Nephron progenitor cell (in vitro differentiated cells): ENCODE results near the gene KANK3.
A peak's percentile ranks its signal among the peaks of the same experiment; 100 is the strongest.

Experiments
- DNase-seq: peaks from one replicate; pipeline ENCODE4 v3.0.0; 2021
- H3K27ac Mint-ChIP-seq: 2 replicates; pipeline ENCODE4 v1.8.0; 2021; ENCODE audit warnings: mild to moderate bottlenecking, moderate library complexity, mixed read lengths
- H3K27me3 Mint-ChIP-seq: 2 replicates; pipeline ENCODE4 v1.8.0; 2021; ENCODE audit warnings: mild to moderate bottlenecking, low read depth, mixed read lengths; ENCODE audit not compliant: poor library complexity
- H3K36me3 Mint-ChIP-seq: 2 replicates; pipeline ENCODE4 v1.8.0; 2021; ENCODE audit warnings: low read depth, mixed read lengths
- H3K4me1 Mint-ChIP-seq: 2 replicates; pipeline ENCODE4 v1.8.0; 2021; ENCODE audit warnings: mixed read lengths
- H3K4me3 Mint-ChIP-seq: 2 replicates; pipeline ENCODE4 v1.8.0; 2021; ENCODE audit warnings: mild to moderate bottlenecking, moderate library complexity, mixed read lengths
- H3K9me3 Mint-ChIP-seq: 2 replicates; pipeline ENCODE4 v1.8.0; 2021; ENCODE audit warnings: mild to moderate bottlenecking, moderate library complexity, mixed read lengths
- TF ChIP-seq, protein P1 (sequence below): fragments of 200-600 bp; sonication (generic); IDR thresholded peaks from 2 replicates; pipeline ENCODE4 v1.5.0; 2021; ENCODE audit warnings: antibody characterized with exemption

Gene KANK3

GRCh38 chr19:8336660-8337059 is 6.4 kb downstream of the KANK3 start:
- H3K27me3 Mint-ChIP-seq: peaks cover 75% of the 10 kb centered on the region
- H3K4me1 Mint-ChIP-seq: peaks cover 34% of the 10 kb centered on the region
- no peaks in the 10 kb centered on the region for H3K36me3 Mint-ChIP-seq
- TF ChIP-seq, protein P1, sequence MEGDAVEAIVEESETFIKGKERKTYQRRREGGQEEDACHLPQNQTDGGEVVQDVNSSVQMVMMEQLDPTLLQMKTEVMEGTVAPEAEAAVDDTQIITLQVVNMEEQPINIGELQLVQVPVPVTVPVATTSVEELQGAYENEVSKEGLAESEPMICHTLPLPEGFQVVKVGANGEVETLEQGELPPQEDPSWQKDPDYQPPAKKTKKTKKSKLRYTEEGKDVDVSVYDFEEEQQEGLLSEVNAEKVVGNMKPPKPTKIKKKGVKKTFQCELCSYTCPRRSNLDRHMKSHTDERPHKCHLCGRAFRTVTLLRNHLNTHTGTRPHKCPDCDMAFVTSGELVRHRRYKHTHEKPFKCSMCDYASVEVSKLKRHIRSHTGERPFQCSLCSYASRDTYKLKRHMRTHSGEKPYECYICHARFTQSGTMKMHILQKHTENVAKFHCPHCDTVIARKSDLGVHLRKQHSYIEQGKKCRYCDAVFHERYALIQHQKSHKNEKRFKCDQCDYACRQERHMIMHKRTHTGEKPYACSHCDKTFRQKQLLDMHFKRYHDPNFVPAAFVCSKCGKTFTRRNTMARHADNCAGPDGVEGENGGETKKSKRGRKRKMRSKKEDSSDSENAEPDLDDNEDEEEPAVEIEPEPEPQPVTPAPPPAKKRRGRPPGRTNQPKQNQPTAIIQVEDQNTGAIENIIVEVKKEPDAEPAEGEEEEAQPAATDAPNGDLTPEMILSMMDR: no peak
- no peak for DNase-seq
- H3K27ac Mint-ChIP-seq: no peak overlapping the region
- H3K9me3 Mint-ChIP-seq: no peaks in the 10 kb centered on the region
- no peak overlapping the region for H3K4me3 Mint-ChIP-seq

GRCh38 chr19:8336072-8336569 is 6.9 kb downstream of the KANK3 start:
- DNase-seq: no peak
- H3K9me3 Mint-ChIP-seq: no peaks in the 10 kb centered on the region
- H3K27ac Mint-ChIP-seq: no peak overlapping the region
- H3K36me3 Mint-ChIP-seq: no peaks in the 10 kb centered on the region
- H3K4me3 Mint-ChIP-seq: no peak overlapping the region
- peaks cover 79% of the 10 kb centered on the region for H3K27me3 Mint-ChIP-seq
- TF ChIP-seq, protein P1: no peak
- peaks cover 32% of the 10 kb centered on the region for H3K4me1 Mint-ChIP-seq

DNA sequence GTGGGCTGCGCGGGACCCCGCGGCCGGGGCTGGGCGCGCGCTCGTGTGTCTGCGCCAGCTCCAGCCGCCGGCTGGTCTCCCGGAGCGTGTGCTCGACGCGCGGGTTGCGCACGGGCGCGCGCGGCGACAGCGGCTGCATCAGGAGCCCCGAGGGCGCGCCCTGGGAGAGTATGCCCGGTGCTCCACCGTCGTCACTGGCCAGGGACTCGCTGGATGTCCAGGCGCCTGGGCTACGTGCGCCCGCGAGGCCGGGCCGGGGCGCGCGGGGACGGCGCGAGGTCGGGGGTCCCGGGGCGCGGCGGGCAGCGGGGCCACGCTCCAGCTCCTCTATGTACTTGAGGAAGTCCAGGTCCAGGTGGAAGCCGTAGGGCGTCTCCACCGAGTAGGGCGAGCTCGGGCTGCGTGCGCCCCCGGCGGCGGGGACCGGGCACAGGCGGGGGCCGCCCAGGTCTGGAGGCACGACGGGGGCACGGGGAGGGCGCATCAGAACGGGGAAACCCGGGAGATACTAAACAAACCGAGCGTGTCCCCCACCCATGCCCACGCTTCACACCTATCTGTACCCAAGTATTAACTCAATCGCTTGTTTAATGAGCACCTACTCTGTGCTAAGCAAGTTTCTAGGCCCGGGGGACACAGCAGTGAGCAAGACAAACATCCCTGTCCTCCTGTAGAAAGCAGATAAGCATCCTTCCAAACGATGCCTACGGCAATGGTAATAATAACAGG is 7.6 kb downstream of the KANK3 start:
- DNase-seq: no peak
- no peaks in the 10 kb centered on the region for H3K9me3 Mint-ChIP-seq
- peak overlapping the region; percentile 55 for H3K4me3 Mint-ChIP-seq
- H3K4me1 Mint-ChIP-seq: peaks cover 26% of the 10 kb centered on the region
- H3K36me3 Mint-ChIP-seq: no peaks in the 10 kb centered on the region
- H3K27ac Mint-ChIP-seq: no peak overlapping the region
- H3K27me3 Mint-ChIP-seq: peaks cover 82% of the 10 kb centered on the region
- TF ChIP-seq, protein P1: peak; percentile 10

DNA sequence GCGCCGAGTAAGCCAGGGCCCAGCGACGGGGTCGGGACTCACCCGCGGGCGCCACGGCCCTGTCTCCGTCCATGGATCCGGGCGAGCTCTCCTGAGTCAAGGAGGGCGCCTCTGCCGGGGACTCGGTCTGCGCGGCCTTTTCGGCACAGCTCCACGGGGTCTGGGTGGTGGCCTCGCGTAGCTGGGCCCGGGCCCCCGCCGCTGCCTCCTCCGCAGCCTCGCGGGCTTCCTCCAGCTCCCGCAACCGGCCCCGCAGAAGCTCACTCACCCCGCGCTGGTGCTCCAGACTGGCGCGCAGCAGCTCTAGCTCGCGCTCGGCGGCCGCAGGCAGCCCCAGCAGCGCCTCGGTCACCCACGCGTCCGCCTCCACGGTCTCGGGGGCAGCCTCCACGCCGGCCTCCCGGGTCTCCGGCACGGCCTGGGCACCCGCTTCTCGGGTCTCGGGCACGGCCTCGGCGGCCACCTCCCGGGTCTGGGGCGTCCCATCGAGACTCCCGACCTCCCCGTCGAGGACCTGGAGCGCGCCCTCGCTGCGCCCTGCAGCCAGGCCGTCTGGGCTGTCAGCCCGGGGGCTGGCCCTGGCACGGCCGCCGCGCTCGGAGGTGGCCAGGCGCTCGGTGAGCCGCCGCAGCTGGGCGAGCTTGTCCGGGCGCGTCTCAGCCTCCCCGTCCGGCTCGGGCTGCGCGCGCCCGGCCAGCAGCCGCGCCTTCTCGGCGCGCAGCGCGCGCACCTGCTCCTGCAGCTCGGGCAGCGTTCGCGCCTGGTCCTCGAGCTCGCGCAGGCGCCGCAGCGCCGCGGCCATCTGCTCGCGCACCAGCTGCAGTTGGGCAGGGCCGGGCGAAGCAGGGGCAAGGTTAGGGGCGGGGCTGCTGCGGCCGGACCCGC is 8.4 kb downstream of the KANK3 start:
- DNase-seq: peak; percentile 79
- no peaks in the 10 kb centered on the region for H3K36me3 Mint-ChIP-seq
- no peak overlapping the region for H3K4me3 Mint-ChIP-seq
- no peak overlapping the region for H3K27ac Mint-ChIP-seq
- H3K4me1 Mint-ChIP-seq: peaks cover 17% of the 10 kb centered on the region
- peaks cover 87% of the 10 kb centered on the region for H3K27me3 Mint-ChIP-seq
- H3K9me3 Mint-ChIP-seq: no peaks in the 10 kb centered on the region
- TF ChIP-seq, protein P1: no peak

GRCh38 chr19:8333767-8334457 is 9.2 kb downstream of the KANK3 start:
- no peak for DNase-seq
- H3K4me3 Mint-ChIP-seq: peak overlapping the region; percentile 34
- TF ChIP-seq, protein P1: no peak

More at GRCh38 chr19:8333767-8334457, 9.2 kb downstream of the KANK3 start:
- Mint-ChIP-seq H3K9me3 (no peaks in the 10 kb centered on the region), H3K4me1 (peaks cover 12% of the 10 kb centered on the region), H3K27me3 (peaks cover 89% of the 10 kb centered on the region), H3K36me3 (no peaks in the 10 kb centered on the region), H3K27ac (no peak overlapping the region)
